ENCODE measurements around the gene RTBDN. TPM values are rescaled to one million over a fixed set of nuclear protein-coding genes. Genes with fewer than 3 reads are reported as not detected.

RTBDN gene
- total and polyA plus RNA-seq, 12 donors, result 0.23 to 16.4 (median 4.4) TPM; not detected in 5

DNA sequence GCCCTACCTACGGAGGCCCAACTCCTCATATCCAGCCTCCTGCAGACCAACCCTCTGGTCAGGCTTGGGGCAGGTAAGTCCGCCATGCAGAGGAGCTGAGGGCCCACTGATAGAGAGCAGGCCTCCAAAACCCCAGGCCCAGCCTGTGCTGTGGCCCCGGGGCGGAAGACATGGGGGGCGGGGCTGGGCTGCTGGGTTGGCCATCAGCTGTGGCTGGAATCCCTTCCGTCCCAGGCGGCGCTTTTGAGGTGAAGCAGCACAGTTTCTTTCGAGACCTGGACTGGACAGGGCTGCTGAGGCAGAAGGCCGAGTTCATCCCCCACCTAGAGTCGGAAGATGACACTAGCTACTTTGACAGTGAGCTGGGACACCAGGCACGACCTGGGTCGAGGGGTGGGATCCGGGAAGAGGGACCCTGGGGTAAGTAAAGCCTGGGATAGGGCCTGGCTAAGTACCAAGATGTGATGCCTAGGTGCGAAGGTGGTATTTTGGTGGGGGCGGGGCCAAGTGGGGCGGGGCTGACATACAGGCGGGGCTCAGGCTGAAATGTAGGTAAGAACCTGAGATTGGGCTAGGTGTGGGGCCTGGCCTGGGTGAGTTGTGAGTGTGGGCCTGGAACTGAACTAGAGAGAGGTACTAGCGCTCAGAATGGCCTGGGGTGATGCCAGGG lies 31.5 kb upstream of the RTBDN start:
- no peaks in the 10 kb centered on the region for H3K27me3 ChIP-seq
- H3K27ac ChIP-seq, result no peak overlapping the region
- no peak for DNase-seq
- intact Hi-C loops (cut with DNase I), result no loop called here
- TF ChIP-seq POLR2A (IDR thresholded peaks at IDR 0.05), result no peak
- TF ChIP-seq, protein P1, sequence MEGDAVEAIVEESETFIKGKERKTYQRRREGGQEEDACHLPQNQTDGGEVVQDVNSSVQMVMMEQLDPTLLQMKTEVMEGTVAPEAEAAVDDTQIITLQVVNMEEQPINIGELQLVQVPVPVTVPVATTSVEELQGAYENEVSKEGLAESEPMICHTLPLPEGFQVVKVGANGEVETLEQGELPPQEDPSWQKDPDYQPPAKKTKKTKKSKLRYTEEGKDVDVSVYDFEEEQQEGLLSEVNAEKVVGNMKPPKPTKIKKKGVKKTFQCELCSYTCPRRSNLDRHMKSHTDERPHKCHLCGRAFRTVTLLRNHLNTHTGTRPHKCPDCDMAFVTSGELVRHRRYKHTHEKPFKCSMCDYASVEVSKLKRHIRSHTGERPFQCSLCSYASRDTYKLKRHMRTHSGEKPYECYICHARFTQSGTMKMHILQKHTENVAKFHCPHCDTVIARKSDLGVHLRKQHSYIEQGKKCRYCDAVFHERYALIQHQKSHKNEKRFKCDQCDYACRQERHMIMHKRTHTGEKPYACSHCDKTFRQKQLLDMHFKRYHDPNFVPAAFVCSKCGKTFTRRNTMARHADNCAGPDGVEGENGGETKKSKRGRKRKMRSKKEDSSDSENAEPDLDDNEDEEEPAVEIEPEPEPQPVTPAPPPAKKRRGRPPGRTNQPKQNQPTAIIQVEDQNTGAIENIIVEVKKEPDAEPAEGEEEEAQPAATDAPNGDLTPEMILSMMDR (IDR thresholded peaks at IDR 0.05), result no peak
- peaks cover 9% of the 10 kb centered on the region in 2 donors for H3K4me1 ChIP-seq (replicated peaks in 1 of 2)
- H3K4me3 ChIP-seq, result no peak overlapping the region
- no peaks in the 10 kb centered on the region for H3K9me3 ChIP-seq (replicated peaks in 1 of 3)
- 83 to 89% (median 87%) methylated on average over 7 to 19 of the region's 19 CpGs for WGBS, 4 donors
- no peaks in the 10 kb centered on the region for H3K36me3 ChIP-seq (replicated peaks in 1 of 2)

DNA sequence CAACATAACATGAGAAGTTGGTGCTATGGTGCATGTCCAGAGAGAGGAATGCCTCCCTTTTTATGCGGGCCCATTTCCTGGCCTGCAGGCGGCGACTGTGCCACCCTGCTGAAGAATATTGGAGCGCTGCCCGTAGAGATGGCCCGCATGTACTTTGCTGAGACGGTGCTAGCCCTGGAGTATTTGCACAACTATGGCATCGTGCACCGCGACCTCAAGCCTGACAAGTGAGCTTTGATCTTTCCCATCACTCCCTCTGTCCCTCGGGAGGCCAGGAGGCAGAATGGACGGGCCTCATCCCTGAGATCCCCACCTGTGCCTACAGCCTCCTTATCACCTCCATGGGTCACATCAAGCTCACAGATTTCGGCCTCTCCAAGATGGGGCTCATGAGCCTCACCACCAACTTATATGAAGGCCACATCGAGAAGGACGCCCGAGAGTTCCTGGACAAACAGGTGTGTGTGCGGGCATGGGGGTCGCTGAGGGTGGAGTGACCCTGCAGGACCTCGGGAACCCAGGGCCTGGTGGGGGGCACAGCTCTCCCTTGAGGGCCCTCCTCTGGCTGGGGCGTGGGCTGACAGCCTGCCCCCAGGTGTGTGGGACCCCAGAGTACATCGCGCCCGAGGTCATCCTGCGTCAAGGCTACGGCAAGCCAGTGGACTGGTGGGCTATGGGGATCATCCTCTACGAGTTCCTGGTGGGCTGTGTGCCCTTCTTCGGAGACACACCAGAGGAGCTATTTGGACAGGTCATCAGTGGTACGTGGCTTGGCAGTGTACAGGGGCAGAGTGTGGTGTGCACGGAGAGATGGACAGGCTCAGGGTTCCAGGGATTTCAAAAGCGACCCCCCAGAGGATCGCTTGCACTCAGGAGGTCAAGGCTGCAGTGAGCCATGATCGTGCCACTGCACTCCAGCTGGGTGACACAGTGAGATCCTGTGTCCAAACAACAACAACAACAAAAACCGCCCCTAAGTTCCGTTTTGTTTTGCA lies 30.6 kb upstream of the RTBDN start:
- TF ChIP-seq POLR2A (IDR thresholded peaks at IDR 0.05), result no peak
- TF ChIP-seq, protein P1 (IDR thresholded peaks at IDR 0.05), result no peak
- Histone ChIP-seq H3K27ac (no peak overlapping the region), H3K36me3 (replicated peaks in 1 of 2) (no peaks in the 10 kb centered on the region), H3K4me3 (no peak overlapping the region), H3K27me3 (no peaks in the 10 kb centered on the region), H3K4me1 (replicated peaks in 1 of 2) (peaks cover 9% of the 10 kb centered on the region in 2 donors), H3K9me3 (replicated peaks in 1 of 3) (no peaks in the 10 kb centered on the region)
- DNase-seq, result no peak
- intact Hi-C loops (cut with DNase I), result no loop called here
- 85 to 91% (median 89%) methylated on average over 20 to 34 of the region's 34 CpGs for WGBS, 4 donors

DNA sequence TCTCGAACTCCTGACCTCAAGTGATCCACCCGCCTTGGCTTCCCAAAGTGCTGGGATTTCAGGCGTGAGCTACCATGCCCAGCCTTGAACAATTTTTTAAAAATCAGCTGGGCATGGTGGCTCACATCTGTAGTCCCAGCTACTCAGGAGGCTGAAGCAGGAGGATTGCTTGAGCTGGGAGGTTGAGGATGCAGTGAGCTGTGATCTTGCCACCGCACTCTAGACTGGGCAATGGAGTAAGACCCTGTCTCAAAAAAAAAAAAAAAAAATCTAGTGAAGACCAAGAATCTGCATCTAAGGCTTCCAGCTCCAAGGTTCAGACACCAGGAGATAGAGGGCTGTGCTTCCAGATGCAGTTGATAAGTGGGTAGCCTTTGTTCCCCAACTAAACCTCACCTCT lies 29.8 kb upstream of the RTBDN start:
- Histone ChIP-seq H3K27me3 (no peaks in the 10 kb centered on the region), H3K4me1 (replicated peaks in 1 of 2) (peaks cover 9% of the 10 kb centered on the region in 2 donors), H3K4me3 (no peak overlapping the region), H3K9me3 (replicated peaks in 1 of 3) (no peaks in the 10 kb centered on the region), H3K27ac (no peak overlapping the region), H3K36me3 (replicated peaks in 1 of 2) (no peaks in the 10 kb centered on the region)
- TF ChIP-seq, protein P1 (IDR thresholded peaks at IDR 0.05), result no peak
- TF ChIP-seq POLR2A (IDR thresholded peaks at IDR 0.05), result no peak
- 83 to 93% (median 87%) methylated on average over 4 of the region's 4 CpGs for WGBS, 4 donors
- intact Hi-C loops (cut with DNase I), result no loop called here
- DNase-seq, result no peak

DNA sequence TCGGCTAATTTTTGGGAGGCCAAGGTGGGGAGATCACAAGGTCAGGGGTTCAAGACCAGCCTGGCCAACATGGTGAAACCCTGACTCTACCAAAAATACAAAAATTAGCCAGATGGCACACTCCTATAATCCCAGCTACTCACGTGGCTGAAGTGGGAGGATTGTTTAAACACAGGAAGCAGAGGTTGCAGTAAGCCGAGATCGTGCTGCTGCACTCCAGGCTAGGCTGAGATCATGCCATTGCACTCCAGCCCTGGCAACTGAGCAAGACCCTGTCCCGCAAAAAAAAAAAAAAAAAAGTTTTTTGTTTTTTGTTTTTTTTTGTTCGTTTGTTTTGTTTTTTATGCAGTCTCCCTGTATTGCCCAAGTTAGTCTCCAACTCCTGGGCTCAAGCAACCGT lies 25.2 kb upstream of the RTBDN start:
- no peak for DNase-seq
- Histone ChIP-seq H3K36me3 (replicated peaks in 1 of 2) (no peaks in the 10 kb centered on the region), H3K27me3 (no peaks in the 10 kb centered on the region), H3K27ac (no peak overlapping the region), H3K4me3 (no peak overlapping the region), H3K9me3 (replicated peaks in 1 of 3) (no peaks in the 10 kb centered on the region), H3K4me1 (replicated peaks in 1 of 2) (no peaks in the 10 kb centered on the region)
- 64 to 71% (median 68%) methylated on average over 7 of the region's 7 CpGs for WGBS, 4 donors
- TF ChIP-seq, protein P1 (IDR thresholded peaks at IDR 0.05), result no peak
- TF ChIP-seq POLR2A (IDR thresholded peaks at IDR 0.05), result no peak
- intact Hi-C loops (cut with DNase I), result no loop called here
